Glomerular endothelial cell (primary cell): ENCODE data around the gene RGS3. TPM values are rescaled to one million over a fixed set of nuclear protein-coding genes. Genes with fewer than 3 reads are reported as not detected.

ENCODE experiments used
- DNase-seq: peaks from one replicate; pipeline ENCODE4 v3.0.0-alpha.2; 2011; ENCODE audit warnings: low read depth, low spot score; ENCODE audit errors: extremely low read depth
- total RNA-seq: library from RNA; depleted of rRNA; stranded (reverse); fragments of >200 nt; gene quantifications from 2 replicates; pipeline ENCODE4 v1.2.3, GENCODE V29; 2015

RGS3 gene
- total RNA-seq, 1 donor from 2014 or later = 602 TPM

DNA sequence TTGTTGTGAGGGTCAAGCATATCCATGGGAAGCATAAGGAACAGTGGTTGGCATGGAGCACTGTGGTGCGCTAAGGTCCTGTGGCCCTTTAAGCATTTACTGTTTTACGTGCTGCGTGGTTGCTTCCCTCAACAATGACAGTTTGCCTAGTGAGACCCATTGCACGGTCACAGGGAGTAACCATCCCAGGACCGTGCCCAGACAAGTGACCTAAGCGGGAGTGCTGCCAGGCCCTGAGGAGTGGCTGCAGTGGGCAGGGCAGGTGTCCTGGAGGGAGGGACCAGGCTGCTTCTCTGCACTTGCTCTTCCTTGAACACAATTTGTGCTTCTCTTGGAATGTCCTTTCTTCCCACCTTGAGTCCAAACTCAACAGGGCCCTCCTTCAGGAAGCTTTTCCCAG, 64.6 kb downstream of the RGS3 start:
- no peak for DNase-seq

DNA sequence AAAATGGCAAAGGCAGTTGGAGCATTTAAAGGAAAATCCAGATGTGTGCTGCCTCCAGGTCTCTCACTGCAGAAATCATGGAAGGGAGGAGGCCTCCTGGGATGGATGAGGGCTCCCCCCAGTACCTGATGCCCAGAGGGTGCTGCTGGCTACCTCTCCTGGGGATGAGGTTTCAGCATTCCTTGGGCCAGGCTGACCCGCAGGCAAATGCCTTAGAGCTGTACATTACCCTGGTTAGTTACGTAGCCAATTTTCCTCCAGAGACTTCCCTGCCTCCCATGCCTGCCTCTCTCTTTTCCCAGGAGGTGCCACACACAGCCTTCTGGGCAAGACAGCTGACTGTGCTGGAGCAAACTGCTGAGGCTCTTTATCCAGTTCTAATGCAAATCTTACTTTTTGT, 65.3 kb downstream of the RGS3 start:
- DNase-seq = no peak

GRCh38 chr9:113529336-113530009, 65.9 kb downstream of the RGS3 start:
- DNase-seq = no peak

DNA sequence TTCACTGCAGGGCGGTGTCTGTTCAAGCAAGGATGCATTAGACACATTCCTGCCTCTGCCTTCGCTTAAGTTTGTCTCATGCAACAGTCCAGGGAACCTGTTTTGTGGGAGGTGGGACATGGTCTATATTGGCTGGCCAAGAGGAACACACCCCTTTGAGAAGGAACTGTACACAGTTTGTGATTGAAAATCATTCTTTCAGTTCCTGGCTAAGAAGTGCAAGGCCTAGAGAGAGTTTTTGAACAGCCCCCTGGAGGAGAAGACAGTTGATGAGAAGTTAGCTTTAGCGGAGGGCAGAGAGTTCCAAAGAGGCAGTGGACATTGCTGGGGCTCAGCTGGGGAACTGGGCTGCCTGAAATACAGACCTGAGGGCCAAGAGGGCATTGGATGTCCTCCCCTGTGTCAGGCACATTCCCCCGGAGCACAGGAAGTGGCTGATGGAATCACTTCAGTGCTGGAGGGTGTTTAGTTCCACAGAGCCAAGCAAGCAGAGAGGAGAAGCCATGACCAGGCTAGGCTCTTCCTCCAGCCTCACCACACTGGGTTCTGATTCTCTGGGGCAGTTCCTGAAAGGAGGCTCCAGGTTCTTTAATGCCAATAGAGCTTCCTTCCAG, 66.6 kb downstream of the RGS3 start:
- DNase-seq = no peak

GRCh38 chr9:113530942-113531341, 67.4 kb downstream of the RGS3 start:
- DNase-seq = no peak

- DNase-seq = no peak
These were observed 68.6 kb downstream of the RGS3 start for GRCh38 chr9:113531919-113532808.

DNA sequence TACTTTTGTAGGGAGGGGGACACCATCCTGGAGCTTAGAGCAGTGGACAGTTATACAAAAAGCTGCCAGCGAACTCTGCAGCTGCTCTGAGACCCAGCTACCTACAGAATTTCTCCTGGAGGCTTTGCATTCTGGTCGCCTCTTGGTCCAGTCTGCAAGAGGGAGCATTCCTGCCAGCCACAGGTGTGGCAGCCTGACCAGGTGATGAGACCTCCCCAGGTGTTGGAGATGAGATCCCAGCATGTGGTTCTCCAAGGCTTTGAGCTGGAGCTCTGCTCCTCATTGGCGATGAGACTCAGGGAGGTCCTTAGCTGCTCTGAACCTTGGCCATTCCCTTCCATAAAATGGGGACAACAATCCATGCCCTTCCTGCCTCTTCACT, 69.3 kb downstream of the RGS3 start:
- DNase-seq = no peak

DNA sequence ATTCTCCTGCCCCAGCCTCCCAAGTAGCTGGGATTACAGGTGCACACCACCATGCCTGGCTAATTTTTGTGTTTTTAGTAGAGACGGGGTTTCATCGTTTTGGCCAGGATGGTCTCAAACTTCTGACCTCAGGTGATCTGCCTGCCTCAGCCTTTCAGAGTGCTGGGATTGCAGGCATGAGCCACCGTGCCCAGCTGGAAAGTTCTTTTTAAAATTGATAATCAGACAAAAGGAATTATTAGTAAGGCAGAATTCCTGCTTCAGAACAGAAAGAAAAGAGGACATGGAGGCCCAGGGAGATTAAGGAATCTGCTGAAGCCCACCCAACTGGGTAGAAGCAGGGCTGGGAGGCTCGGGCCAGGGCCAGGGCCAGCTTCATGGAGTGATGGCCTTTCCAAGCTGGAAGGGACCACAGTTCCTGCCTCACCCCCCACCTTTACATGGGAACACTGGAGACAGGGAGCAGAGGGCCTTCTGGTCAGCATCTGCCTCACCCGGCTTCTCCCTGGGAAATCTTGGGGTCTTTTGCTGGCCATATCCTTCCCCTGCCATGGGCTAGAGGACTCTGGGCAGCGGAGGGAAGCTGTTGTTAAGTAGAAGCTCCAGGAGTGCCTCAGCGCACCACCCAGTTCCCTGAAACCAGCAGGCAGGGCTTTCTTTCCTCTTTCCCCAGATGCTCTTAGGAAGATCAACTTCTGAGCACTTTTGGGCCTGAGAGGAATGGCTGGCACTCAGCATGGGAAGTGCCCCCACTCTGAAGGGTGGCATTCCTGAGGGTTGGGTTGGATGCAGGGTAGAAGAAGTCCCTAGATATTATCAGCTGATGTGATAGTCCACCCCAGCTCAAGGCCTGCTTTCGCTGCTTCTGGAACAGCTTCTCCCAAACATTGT, 70.1 kb downstream of the RGS3 start:
- DNase-seq = no peak

- DNase-seq = no peak
These were observed 72.2 kb downstream of the RGS3 start for GRCh38 chr9:113535756-113536155.

DNA sequence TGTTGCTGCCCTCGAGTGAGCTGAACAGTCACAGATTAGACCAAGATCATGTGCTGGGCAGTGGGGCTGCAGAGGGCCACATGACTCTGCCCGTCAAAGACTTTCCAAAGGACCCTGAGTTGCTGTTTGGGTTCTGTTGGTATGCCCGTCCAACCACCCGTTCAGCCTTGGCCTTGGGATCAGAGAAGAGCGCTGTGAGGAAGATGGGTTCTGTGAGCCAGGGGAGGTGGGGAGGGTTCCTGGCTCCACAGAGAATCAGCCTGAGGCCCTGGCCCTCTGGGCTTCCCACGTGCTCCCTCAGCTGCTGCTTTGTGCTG, 72.6 kb downstream of the RGS3 start:
- DNase-seq = no peak

GRCh38 chr9:113536483-113537228, 73.1 kb downstream of the RGS3 start:
- no peak for DNase-seq

GRCh38 chr9:113537229-113537810, 73.8 kb downstream of the RGS3 start:
- DNase-seq = no peak

GRCh38 chr9:113538131-113538530, 74.6 kb downstream of the RGS3 start:
- no peak for DNase-seq

GRCh38 chr9:113538701-113539430, 75.3 kb downstream of the RGS3 start:
- DNase-seq = no peak

GRCh38 chr9:113540466-113540865, 76.9 kb downstream of the RGS3 start:
- no peak for DNase-seq

- no peak for DNase-seq
These were observed 77.7 kb downstream of the RGS3 start for GRCh38 chr9:113541019-113541900.

DNA sequence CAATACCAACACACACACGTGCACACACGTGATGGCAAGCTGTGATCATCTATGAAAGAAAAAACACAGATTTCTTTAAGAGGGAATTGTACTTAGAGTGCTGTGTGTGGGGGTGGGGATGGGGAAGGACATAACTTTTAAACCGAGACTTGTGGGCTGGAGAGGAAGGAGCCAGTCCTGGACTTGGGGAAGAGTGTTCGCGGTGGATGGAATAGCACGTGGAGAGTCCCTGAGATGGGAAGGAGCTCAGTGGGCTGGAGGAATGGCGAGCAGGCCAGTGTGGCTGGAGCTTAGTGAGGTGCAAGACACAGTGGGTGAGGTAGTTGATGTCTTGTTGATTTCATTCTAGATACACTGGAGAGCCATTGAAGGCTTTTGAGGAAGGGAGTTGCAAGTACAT, 78.5 kb downstream of the RGS3 start:
- DNase-seq = no peak

DNA sequence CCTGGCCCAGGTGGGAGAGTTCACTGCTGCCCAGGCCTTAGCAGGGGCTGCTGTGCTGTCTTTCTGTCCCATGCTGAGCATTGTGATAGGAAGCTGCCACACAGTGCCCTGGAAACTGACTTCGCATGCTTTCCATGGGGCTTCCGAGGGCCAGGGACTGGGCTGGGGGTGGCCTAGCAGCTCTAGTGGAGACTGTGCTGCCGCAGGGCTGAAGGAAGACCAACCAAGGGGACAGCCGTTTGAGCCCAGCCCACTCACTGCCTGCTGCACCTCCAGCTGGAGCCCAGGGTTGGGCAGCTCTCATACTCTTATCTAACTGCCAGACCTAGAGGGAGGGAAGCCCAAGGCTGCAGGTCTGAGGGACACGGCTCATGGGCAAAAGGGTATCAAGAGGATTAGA, 79.2 kb downstream of the RGS3 start:
- no peak for DNase-seq
